Natural killer cell (primary cell): ENCODE results near the gene SLC25A2. TPM values are rescaled to one million over a fixed set of nuclear protein-coding genes. Genes with fewer than 3 reads are reported as not detected.

Source experiments
- ATAC-seq, 3 donors: fragments of 150-1000 bp in 2 of 3; fragments of 200-7000 bp in 1 of 3; cut with Tn5 transposase; 1 replicate in 1 of 3; 2 replicates in 2 of 3; pipeline ENCODE4 v1.10.0; 2021; ENCODE audit warnings: mild to moderate bottlenecking in 2 of 3, moderate library complexity in 2 of 3
- DNase-seq, 2 donors: peaks; one replicate each; pipeline versions ENCODE4 v3.0.0 to v3.0.0-alpha.2; 2013 to 2021; ENCODE audit warnings: mixed read lengths in 1 of 2
- H3K27ac ChIP-seq: one replicate; pipeline ENCODE4 v1.5.1; 2013; ENCODE audit warnings: mild to moderate bottlenecking, low read length
- H3K27me3 ChIP-seq: one replicate; pipeline ENCODE4 v1.6.1; 2013; ENCODE audit warnings: low read length; ENCODE audit not compliant: control insufficient read depth, insufficient read depth
- H3K36me3 ChIP-seq: one replicate; pipeline ENCODE4 v1.6.1; 2013; ENCODE audit warnings: low read length; ENCODE audit not compliant: control insufficient read depth, insufficient read depth
- H3K4me1 ChIP-seq: one replicate; pipeline ENCODE4 v1.6.1; 2013; ENCODE audit warnings: low read length; ENCODE audit not compliant: control insufficient read depth, insufficient read depth
- H3K4me3 ChIP-seq: one replicate; pipeline ENCODE4 v1.5.1; 2013; ENCODE audit warnings: low read length
- H3K9me3 ChIP-seq: one replicate; pipeline ENCODE4 v1.6.1; 2013; ENCODE audit warnings: low read length; ENCODE audit not compliant: control insufficient read depth, insufficient read depth
- H3K27ac Mint-ChIP-seq, 2 donors: one replicate each; pipeline ENCODE4 v1.8.0; 2022; ENCODE audit warnings: mild to moderate bottlenecking in 2 of 2, mixed read lengths in 2 of 2, moderate library complexity in 1 of 2
- H3K27me3 Mint-ChIP-seq, 2 donors: one replicate each; pipeline ENCODE4 v1.8.0; 2022; ENCODE audit warnings: low read depth in 2 of 2, mixed read lengths in 2 of 2
- H3K36me3 Mint-ChIP-seq: one replicate; pipeline ENCODE4 v1.8.0; 2022; ENCODE audit warnings: mixed read lengths
- H3K4me1 Mint-ChIP-seq, 2 donors: one replicate each; pipeline ENCODE4 v1.8.0; 2022; ENCODE audit warnings: mixed read lengths in 2 of 2
- H3K4me3 Mint-ChIP-seq: one replicate; pipeline ENCODE4 v1.8.0; 2022; ENCODE audit warnings: mild to moderate bottlenecking, moderate library complexity, mixed read lengths
- H3K9me3 Mint-ChIP-seq, 2 donors: one replicate each; pipeline ENCODE4 v1.8.0; 2022; ENCODE audit warnings: mixed read lengths in 2 of 2
- CTCF ChIP-seq: fragments of 200-600 bp; IDR thresholded peaks from one replicate; pipeline ENCODE4 v1.8.0; 2022; ENCODE audit warnings: antibody characterized with exemption
- WGBS: methylation state at CpG from one replicate; pipeline ENCODE4 v1.1.7; 2013; ENCODE audit warnings: missing lambda C conversion rate; ENCODE audit not compliant: insufficient coverage; 5-methylcytosine and 5-hydroxymethylcytosine counted together
- intact Hi-C: fragments of 100-400 bp; cut with micrococcal nuclease; formaldehyde crosslinking; loops from one replicate; pipeline ENCODE4 v1.14.2; 2022
- total RNA-seq, 4 donors: library from RNA; stranded (reverse); fragments of 120-200 nt in 1 of 4; gene quantifications; one replicate each; pipeline versions ENCODE4 v1.2.3 to v1.2.4, GENCODE V29; 2013 to 2022

SLC25A2 gene
- total RNA-seq, 3 donors from 2014 or later (not counting 1 experiment from before 2014, with no cell fraction given), result 0.73 TPM; not detected in 2

GRCh38 chr5:141260458-141261237 is 43.2 kb downstream of the SLC25A2 start:
- Mint-ChIP-seq H3K36me3 (peaks cover 52% of the 10 kb centered on the region), H3K27me3 (no peaks in the 10 kb centered on the region), H3K4me1 (no peaks in the 10 kb centered on the region), H3K27ac (no peak overlapping the region), H3K4me3 (no peak overlapping the region), H3K9me3 (peaks cover 7 to 28% of the 10 kb centered on the region in 2 donors)
- DNase-seq (peak in 1 of 2 donors; percentile 2), ATAC-seq (no peak)
- TF ChIP-seq CTCF, result no peak
- 81% methylated on average over 3 of the region's 5 CpGs for WGBS
- peaks cover 45% of the 10 kb centered on the region for H3K9me3 ChIP-seq
- no peaks in the 10 kb centered on the region for H3K27me3 ChIP-seq
- no peak overlapping the region for H3K4me3 ChIP-seq
- no peaks in the 10 kb centered on the region for H3K4me1 ChIP-seq
- H3K27ac ChIP-seq, result no peak overlapping the region
- intact Hi-C loops, result no loop called here
- H3K36me3 ChIP-seq, result no peaks in the 10 kb centered on the region

GRCh38 chr5:141258948-141259347 is 44.9 kb downstream of the SLC25A2 start:
- DNase-seq (no peak), ATAC-seq (no peak)
- Mint-ChIP-seq H3K4me1 (no peaks in the 10 kb centered on the region), H3K36me3 (peaks cover 52% of the 10 kb centered on the region), H3K9me3 (peaks cover 7 to 28% of the 10 kb centered on the region in 2 donors), H3K27ac (no peak overlapping the region), H3K27me3 (no peaks in the 10 kb centered on the region), H3K4me3 (no peak overlapping the region)
- intact Hi-C loops, result no loop called here
- no peaks in the 10 kb centered on the region for H3K4me1 ChIP-seq
- no peak overlapping the region for H3K27ac ChIP-seq
- no peak for TF ChIP-seq CTCF
- peaks cover 46% of the 10 kb centered on the region for H3K9me3 ChIP-seq
- H3K36me3 ChIP-seq, result no peaks in the 10 kb centered on the region
- no peaks in the 10 kb centered on the region for H3K27me3 ChIP-seq
- H3K4me3 ChIP-seq, result no peak overlapping the region

GRCh38 chr5:141258464-141258863 is 45.4 kb downstream of the SLC25A2 start:
- intact Hi-C loops, result no loop called here
- H3K9me3 ChIP-seq, result peaks cover 46% of the 10 kb centered on the region

More at GRCh38 chr5:141258464-141258863, 45.4 kb downstream of the SLC25A2 start:
- Mint-ChIP-seq H3K27ac (no peak overlapping the region), H3K4me3 (no peak overlapping the region), H3K27me3 (no peaks in the 10 kb centered on the region), H3K36me3 (peaks cover 48% of the 10 kb centered on the region), H3K9me3 (peaks cover 5 to 27% of the 10 kb centered on the region in 2 donors), H3K4me1 (no peaks in the 10 kb centered on the region)
- Histone ChIP-seq H3K4me3 (no peak overlapping the region), H3K27ac (no peak overlapping the region), H3K27me3 (no peaks in the 10 kb centered on the region), H3K36me3 (no peaks in the 10 kb centered on the region), H3K4me1 (no peaks in the 10 kb centered on the region)
- DNase-seq, result no peak
- TF ChIP-seq CTCF, result no peak
- no peak for ATAC-seq

Other genes starting within 250 kb of the SLC25A2 start
- not detected for gene PCDHB2, start 209.4 kb downstream of the SLC25A2 start, total RNA-seq
- gene PCDHB3, start 203.6 kb downstream of the SLC25A2 start, total RNA-seq, result not detected
- not detected for gene PCDHB4, start 182.2 kb downstream of the SLC25A2 start, total RNA-seq
- gene PCDHB5, start 168.8 kb downstream of the SLC25A2 start, total RNA-seq, result not detected
- gene PCDHB6, start 154.0 kb downstream of the SLC25A2 start, total RNA-seq, result not detected
- gene PCDHB7, start 131.4 kb downstream of the SLC25A2 start, total RNA-seq, result not detected
- gene PCDHB8, start 126.3 kb downstream of the SLC25A2 start, total RNA-seq, result not detected
- gene PCDHB16, start 121.7 kb downstream of the SLC25A2 start, total RNA-seq, result not detected
- gene PCDHB9, start 116.9 kb downstream of the SLC25A2 start, total RNA-seq, result under 1 TPM in 1 of 3 donors, not detected in 2; 0.15 TPM
- under 1 TPM in 1 of 3 donors, not detected in 2; 0.15 TPM for gene PCDHB10, start 111.7 kb downstream of the SLC25A2 start, total RNA-seq
- gene PCDHB11, start 104.4 kb downstream of the SLC25A2 start, total RNA-seq, result not detected
- gene PCDHB12, start 95.3 kb downstream of the SLC25A2 start, total RNA-seq, result not detected
- not detected for gene PCDHB13, start 90.1 kb downstream of the SLC25A2 start, total RNA-seq
- gene PCDHB14, start 80.7 kb downstream of the SLC25A2 start, total RNA-seq, result not detected
- not detected for gene PCDHB15, start 58.7 kb downstream of the SLC25A2 start, total RNA-seq
- 10 to 100 TPM; 77.3 to 96.1 (median 89.4) TPM for gene TAF7, start 16.7 kb upstream of the SLC25A2 start, total RNA-seq
- not detected for gene PCDHGA1, start 26.5 kb upstream of the SLC25A2 start, total RNA-seq
- gene PCDHGA2, start 34.7 kb upstream of the SLC25A2 start, total RNA-seq, result not detected
- gene PCDHGA3, start 39.8 kb upstream of the SLC25A2 start, total RNA-seq, result not detected
- under 1 TPM in 1 of 3 donors, not detected in 2; 0.10 TPM for gene PCDHGB1, start 46.0 kb upstream of the SLC25A2 start, total RNA-seq
- gene PCDHGA4, start 51.0 kb upstream of the SLC25A2 start, total RNA-seq, result under 1 TPM in 2 of 3 donors, not detected in 1; 0.24 to 0.30 TPM
- 1 to 10 TPM in 1 of 3 donors, under 1 TPM in 2; 0.36 to 1.5 (median 0.49) TPM for gene PCDHGB2, start 55.9 kb upstream of the SLC25A2 start, total RNA-seq
- gene PCDHGA5, start 60.1 kb upstream of the SLC25A2 start, total RNA-seq, result under 1 TPM; 0.12 to 0.30 (median 0.20) TPM
- gene PCDHGB3, start 66.2 kb upstream of the SLC25A2 start, total RNA-seq, result under 1 TPM in 2 of 3 donors, not detected in 1; 0.52 to 0.68 TPM
- gene PCDHGA6, start 69.8 kb upstream of the SLC25A2 start, total RNA-seq, result under 1 TPM; 0.20 to 0.75 (median 0.21) TPM
- gene PCDHGA7, start 78.7 kb upstream of the SLC25A2 start, total RNA-seq, result under 1 TPM in 2 of 3 donors, not detected in 1; 0.26 to 0.68 TPM
- under 1 TPM in 2 of 3 donors, not detected in 1; 0.31 to 0.40 TPM for gene PCDHGB4, start 83.6 kb upstream of the SLC25A2 start, total RNA-seq
- gene PCDHGA8, start 88.6 kb upstream of the SLC25A2 start, total RNA-seq, result under 1 TPM; 0.07 to 0.28 (median 0.09) TPM
- 1 to 10 TPM; 1.3 to 4.2 (median 3.1) TPM for gene PCDHGB5, start 93.9 kb upstream of the SLC25A2 start, total RNA-seq
- gene PCDHGA9, start 98.7 kb upstream of the SLC25A2 start, total RNA-seq, result 1 to 10 TPM in 2 of 3 donors, under 1 TPM in 1; 0.61 to 1.7 (median 1.0) TPM
- gene PCDHGB6, start 104.0 kb upstream of the SLC25A2 start, total RNA-seq, result 1 to 10 TPM; 2.1 to 5.9 (median 2.9) TPM
- gene PCDHGA10, start 108.9 kb upstream of the SLC25A2 start, total RNA-seq, result 1 to 10 TPM in 2 of 3 donors, under 1 TPM in 1; 0.61 to 2.6 (median 2.1) TPM
- gene PCDHGB7, start 113.6 kb upstream of the SLC25A2 start, total RNA-seq, result 1 to 10 TPM in 2 of 3 donors, under 1 TPM in 1; 0.68 to 1.6 (median 1.2) TPM
- gene PCDHGA11, start 117.0 kb upstream of the SLC25A2 start, total RNA-seq, result 1 to 10 TPM in 1 of 3 donors, under 1 TPM in 2; 0.40 to 1.2 (median 0.83) TPM
- 1 to 10 TPM in 1 of 3 donors, under 1 TPM in 2; 0.35 to 1.1 (median 0.75) TPM for gene PCDHGA12, start 126.5 kb upstream of the SLC25A2 start, total RNA-seq
- gene PCDHGC3, start 171.9 kb upstream of the SLC25A2 start, total RNA-seq, result 1 to 10 TPM in 1 of 3 donors, under 1 TPM in 2; 0.68 to 1.5 (median 0.75) TPM
- gene PCDHGC4, start 181.0 kb upstream of the SLC25A2 start, total RNA-seq, result under 1 TPM; 0.31 to 0.84 (median 0.45) TPM
- under 1 TPM; 0.31 to 0.97 (median 0.50) TPM for gene PCDHGC5, start 185.0 kb upstream of the SLC25A2 start, total RNA-seq